KMS-11 (cell line): ENCODE measurements around the gene PRDX5.

Experiments used
- H2AFZ ChIP-seq: fragments of 200-600 bp; sonication (generic); 2 replicates; pipeline ENCODE4 v1.6.1; 2016; ENCODE audit warnings: antibody characterized with exemption, mixed run types, low read depth
- H3K27ac ChIP-seq: fragments of 200-600 bp; sonication (generic); 2 replicates; pipeline ENCODE4 v1.6.1; 2016; ENCODE audit warnings: mild to moderate bottlenecking, mixed run types
- H3K27me3 ChIP-seq: fragments of 200-600 bp; sonication (generic); 2 replicates; pipeline ENCODE4 v1.6.1; 2017; ENCODE audit warnings: mild to moderate bottlenecking, low read depth, mixed run types, moderate library complexity; ENCODE audit not compliant: insufficient read depth
- H3K36me3 ChIP-seq: fragments of 200-600 bp; sonication (generic); 2 replicates; pipeline ENCODE4 v1.6.1; 2017; ENCODE audit warnings: mild to moderate bottlenecking, mixed run types; ENCODE audit not compliant: insufficient read depth
- H3K4me1 ChIP-seq: fragments of 200-600 bp; sonication (generic); 2 replicates; pipeline ENCODE4 v1.6.1; 2016; ENCODE audit warnings: mild to moderate bottlenecking, low read depth, mixed run types; ENCODE audit not compliant: poor library complexity, severe bottlenecking
- H3K4me2 ChIP-seq: fragments of 200-600 bp; sonication (generic); 2 replicates; pipeline ENCODE4 v1.7.0; 2016; ENCODE audit warnings: mild to moderate bottlenecking, mixed run types
- H3K4me3 ChIP-seq: fragments of 200-600 bp; sonication (generic); IDR thresholded peaks from 2 replicates; pipeline ENCODE4 v1.6.1; 2017; ENCODE audit warnings: low read depth, low read length, mixed read lengths; ENCODE audit not compliant: insufficient read depth
- H3K79me2 ChIP-seq: fragments of 200-600 bp; sonication (generic); 2 replicates; pipeline ENCODE4 v1.6.1; 2016; ENCODE audit warnings: low read depth, mixed run types; ENCODE audit not compliant: insufficient read depth
- H3K9ac ChIP-seq: fragments of 200-600 bp; sonication (generic); 2 replicates; pipeline ENCODE4 v1.6.1; 2016; ENCODE audit warnings: mild to moderate bottlenecking, mixed run types
- H4K20me1 ChIP-seq: fragments of 200-600 bp; sonication (generic); 2 replicates; pipeline ENCODE4 v1.6.1; 2016; ENCODE audit warnings: mild to moderate bottlenecking, mixed run types; ENCODE audit not compliant: insufficient read depth
- CTCF ChIP-seq: fragments of 200-600 bp; sonication (generic); conservative IDR thresholded peaks from 2 replicates; pipeline ENCODE4 v1.6.1; 2017; ENCODE audit warnings: low read depth, mild to moderate bottlenecking, antibody characterized with exemption, low read length, moderate library complexity, mixed read lengths

The PRDX5 gene

GRCh38 chr11:64317961-64318765 lies at the start of gene PRDX5:
Gene PRDX5, plus strand, starts transcription at chr11:64318121. Its CDS starts 95 bp downstream, at chr11:64318216.
- H3K4me1 ChIP-seq = peaks cover 33% of the 10 kb centered on the region
- H2AFZ ChIP-seq = peak within 1 kb of the TSS; percentile 67; the same call in 1 of the 2 replicates
- H3K36me3 ChIP-seq = no peaks in the 10 kb centered on the region
- H3K27ac ChIP-seq = peak within 1 kb of the TSS; percentile 88
- H3K4me2 ChIP-seq = peak within 1 kb of the TSS; percentile 94
- peak within 1 kb of the TSS; percentile 84 for H3K9ac ChIP-seq
- TF ChIP-seq CTCF = no peak
- H3K27me3 ChIP-seq = no peaks in the 10 kb centered on the region
- peaks cover 12% of the 10 kb centered on the region; the same call in 1 of the 2 replicates for H3K79me2 ChIP-seq
- H3K4me3 ChIP-seq = no peak within 1 kb of the TSS
- no peaks in the 10 kb centered on the region for H4K20me1 ChIP-seq

- no peak for TF ChIP-seq CTCF
- peak overlapping the region; percentile 68 for H2AFZ ChIP-seq
- no peaks in the 10 kb centered on the region for H4K20me1 ChIP-seq
- no peaks in the 10 kb centered on the region for H3K27me3 ChIP-seq
- H3K27ac ChIP-seq = peak overlapping the region; percentile 87
- H3K79me2 ChIP-seq = no peaks in the 10 kb centered on the region
- H3K36me3 ChIP-seq = no peaks in the 10 kb centered on the region
- H3K4me2 ChIP-seq = peak overlapping the region; percentile 86
- no peak overlapping the region for H3K4me3 ChIP-seq
- H3K4me1 ChIP-seq = peaks cover 14% of the 10 kb centered on the region
- peak overlapping the region; percentile 86 for H3K9ac ChIP-seq
Measured at GRCh38 chr11:64268893-64269539, 48.9 kb upstream of the PRDX5 start.

- Histone ChIP-seq H3K36me3 (no peaks in the 10 kb centered on the region), H4K20me1 (no peaks in the 10 kb centered on the region), H3K9ac (peak overlapping the region; percentile 86), H3K27ac (peak overlapping the region; percentile 87), H3K79me2 (no peaks in the 10 kb centered on the region), H3K27me3 (no peaks in the 10 kb centered on the region), H3K4me2 (peak overlapping the region; percentile 86), H3K4me1 (peaks cover 14% of the 10 kb centered on the region), H3K4me3 (no peak overlapping the region), H2AFZ (peak overlapping the region; percentile 68)
- no peak for TF ChIP-seq CTCF
Measured at GRCh38 chr11:64269540-64270220, 48.2 kb upstream of the PRDX5 start.

- no peak for TF ChIP-seq CTCF
- H3K36me3 ChIP-seq = no peaks in the 10 kb centered on the region
- H3K79me2 ChIP-seq = no peaks in the 10 kb centered on the region
- no peak overlapping the region for H3K9ac ChIP-seq
- no peak overlapping the region for H3K4me3 ChIP-seq
- H3K27ac ChIP-seq = no peak overlapping the region
- H3K4me1 ChIP-seq = peaks cover 6% of the 10 kb centered on the region
- H4K20me1 ChIP-seq = no peaks in the 10 kb centered on the region
- no peak overlapping the region for H3K4me2 ChIP-seq
- H2AFZ ChIP-seq = no peak overlapping the region
- no peaks in the 10 kb centered on the region for H3K27me3 ChIP-seq
Measured at GRCh38 chr11:64275031-64275800, 42.7 kb upstream of the PRDX5 start.
